Endothelial cell (in vitro differentiated cells): Measurements from ENCODE around the gene SLC36A3. TPM values are rescaled to one million over a fixed set of nuclear protein-coding genes. Genes with fewer than 3 reads are reported as not detected.
"Not testable (repeated sequence)": the region's sequence is repeated elsewhere in the genome, so short reads cannot be mapped to it uniquely, and the experiment has no call there.

Experiments
- DNase-seq: peaks from one replicate; pipeline ENCODE4 v3.0.0; 2021; ENCODE audit warnings: low spot score
- H3K27ac Mint-ChIP-seq: one replicate; pipeline ENCODE4 v1.8.0; 2021; ENCODE audit warnings: mixed read lengths, inconsistent platforms; ENCODE audit not compliant: unreplicated experiment
- H3K27me3 Mint-ChIP-seq: one replicate; pipeline ENCODE4 v1.8.0; 2021; ENCODE audit warnings: mild to moderate bottlenecking, moderate library complexity, mixed read lengths, inconsistent platforms; ENCODE audit not compliant: unreplicated experiment
- H3K36me3 Mint-ChIP-seq: one replicate; pipeline ENCODE4 v1.8.0; 2021; ENCODE audit warnings: mild to moderate bottlenecking, low read depth, mixed read lengths, inconsistent platforms; ENCODE audit not compliant: unreplicated experiment
- H3K4me1 Mint-ChIP-seq: one replicate; pipeline ENCODE4 v1.8.0; 2021; ENCODE audit warnings: mild to moderate bottlenecking, mixed read lengths, inconsistent platforms; ENCODE audit not compliant: unreplicated experiment
- H3K4me3 Mint-ChIP-seq: one replicate; pipeline ENCODE4 v1.8.0; 2021; ENCODE audit warnings: mild to moderate bottlenecking, mixed read lengths, inconsistent platforms; ENCODE audit not compliant: unreplicated experiment
- H3K9me3 Mint-ChIP-seq: one replicate; pipeline ENCODE4 v1.8.0; 2021; ENCODE audit warnings: mixed read lengths, inconsistent platforms; ENCODE audit not compliant: unreplicated experiment
- total RNA-seq: library from RNA; stranded (reverse); fragmentation: NEBNext Ultra II Directional; extraction: Animal tissue kit (Norgen Biotek cat#: 25700); gene quantifications from one replicate; pipeline ENCODE4 v1.2.1, GENCODE V29; 2021; ENCODE audit not compliant: unreplicated experiment
- TF ChIP-seq, protein P1 (sequence below): fragments of 200-600 bp; sonication (generic); IDR thresholded peaks from one replicate; pipeline ENCODE4 v1.5.0; 2021; ENCODE audit warnings: antibody characterized with exemption; ENCODE audit not compliant: unreplicated experiment

SLC36A3 gene
- total RNA-seq, 1 donor from 2014 or later: not detected

DNA sequence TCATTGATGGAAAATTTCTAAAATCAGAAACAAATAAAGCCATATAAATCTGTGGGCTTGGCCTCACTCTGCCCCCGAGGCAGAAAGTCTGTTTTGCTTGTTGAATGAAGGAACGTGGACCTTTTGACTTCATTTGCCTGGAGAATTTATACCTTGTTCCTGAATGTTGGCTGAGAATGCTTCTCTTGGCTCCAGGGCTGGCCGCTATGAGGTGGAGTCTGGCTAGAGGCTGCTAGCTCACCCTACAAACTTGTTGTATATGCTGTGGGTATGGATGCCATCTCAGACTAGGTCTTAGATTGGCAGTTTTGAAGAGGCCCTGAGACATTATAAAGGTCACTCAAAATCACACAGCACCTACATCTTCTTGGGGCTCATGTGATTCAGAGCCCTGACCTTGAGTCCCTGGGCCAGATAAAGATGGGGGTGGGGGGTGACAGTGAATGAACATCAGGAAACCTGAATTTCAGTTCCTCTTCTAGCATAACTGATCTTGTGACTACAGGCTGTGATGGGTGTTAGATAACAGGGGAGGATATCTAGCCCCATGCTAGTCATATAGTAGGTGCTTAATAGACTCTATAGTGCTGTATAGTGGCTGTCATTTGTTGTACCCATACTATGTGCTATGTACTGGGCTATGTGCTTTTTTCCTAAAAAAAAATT is 47.8 kb downstream of the SLC36A3 start:
- no peak for DNase-seq
- Mint-ChIP-seq H3K27me3 (peaks cover 7% of the 10 kb centered on the region), H3K4me1 (peaks cover 15% of the 10 kb centered on the region), H3K36me3 (no peaks in the 10 kb centered on the region), H3K4me3 (no peak overlapping the region), H3K9me3 (no peaks in the 10 kb centered on the region), H3K27ac (no peak overlapping the region)
- TF ChIP-seq, protein P1, sequence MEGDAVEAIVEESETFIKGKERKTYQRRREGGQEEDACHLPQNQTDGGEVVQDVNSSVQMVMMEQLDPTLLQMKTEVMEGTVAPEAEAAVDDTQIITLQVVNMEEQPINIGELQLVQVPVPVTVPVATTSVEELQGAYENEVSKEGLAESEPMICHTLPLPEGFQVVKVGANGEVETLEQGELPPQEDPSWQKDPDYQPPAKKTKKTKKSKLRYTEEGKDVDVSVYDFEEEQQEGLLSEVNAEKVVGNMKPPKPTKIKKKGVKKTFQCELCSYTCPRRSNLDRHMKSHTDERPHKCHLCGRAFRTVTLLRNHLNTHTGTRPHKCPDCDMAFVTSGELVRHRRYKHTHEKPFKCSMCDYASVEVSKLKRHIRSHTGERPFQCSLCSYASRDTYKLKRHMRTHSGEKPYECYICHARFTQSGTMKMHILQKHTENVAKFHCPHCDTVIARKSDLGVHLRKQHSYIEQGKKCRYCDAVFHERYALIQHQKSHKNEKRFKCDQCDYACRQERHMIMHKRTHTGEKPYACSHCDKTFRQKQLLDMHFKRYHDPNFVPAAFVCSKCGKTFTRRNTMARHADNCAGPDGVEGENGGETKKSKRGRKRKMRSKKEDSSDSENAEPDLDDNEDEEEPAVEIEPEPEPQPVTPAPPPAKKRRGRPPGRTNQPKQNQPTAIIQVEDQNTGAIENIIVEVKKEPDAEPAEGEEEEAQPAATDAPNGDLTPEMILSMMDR: no peak

DNA sequence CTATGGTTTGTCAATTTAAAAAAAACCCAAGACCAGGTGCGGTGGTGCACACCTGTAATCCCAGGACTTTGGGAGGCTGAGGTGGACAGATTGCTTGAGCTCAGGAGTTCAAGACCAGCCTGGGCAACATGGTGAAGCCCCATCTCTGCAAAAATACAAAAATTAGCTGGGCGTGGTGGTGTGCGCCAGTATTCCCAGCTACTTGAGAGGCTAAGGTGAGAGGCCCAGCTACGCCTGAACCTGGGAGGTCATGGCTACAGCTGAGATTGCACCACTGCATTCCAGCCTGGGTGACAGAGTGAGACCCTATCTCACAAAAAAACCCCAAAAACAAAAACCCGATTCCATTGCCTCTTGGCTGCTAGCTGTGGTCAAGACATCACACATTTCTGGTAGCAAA is 48.6 kb downstream of the SLC36A3 start:
- H3K27ac Mint-ChIP-seq, H3K36me3 Mint-ChIP-seq, DNase-seq, H3K27me3 Mint-ChIP-seq, H3K9me3 Mint-ChIP-seq, H3K4me3 Mint-ChIP-seq: not testable (repeated sequence)
- H3K4me1 Mint-ChIP-seq: peaks cover 15% of the 10 kb centered on the region

DNA sequence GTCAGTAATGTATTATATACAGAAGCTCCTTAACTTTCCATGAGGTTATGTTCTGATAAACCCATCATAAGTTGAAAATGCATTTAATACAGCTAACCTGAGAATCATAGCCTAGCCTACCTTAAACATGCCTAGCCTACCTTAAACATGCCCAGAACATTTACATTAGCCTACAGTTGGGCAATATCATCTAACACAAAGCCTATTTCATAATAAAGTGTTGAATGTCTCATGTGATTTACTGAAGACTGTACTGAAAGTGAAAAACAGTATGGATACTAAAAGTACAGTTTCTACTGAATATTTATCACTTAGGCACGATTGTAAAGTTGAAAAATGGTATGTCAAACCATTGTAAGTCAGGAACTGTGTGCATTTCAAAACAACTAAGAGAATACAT is 49.0 kb downstream of the SLC36A3 start:
- H3K27ac Mint-ChIP-seq: no peak overlapping the region

DNA sequence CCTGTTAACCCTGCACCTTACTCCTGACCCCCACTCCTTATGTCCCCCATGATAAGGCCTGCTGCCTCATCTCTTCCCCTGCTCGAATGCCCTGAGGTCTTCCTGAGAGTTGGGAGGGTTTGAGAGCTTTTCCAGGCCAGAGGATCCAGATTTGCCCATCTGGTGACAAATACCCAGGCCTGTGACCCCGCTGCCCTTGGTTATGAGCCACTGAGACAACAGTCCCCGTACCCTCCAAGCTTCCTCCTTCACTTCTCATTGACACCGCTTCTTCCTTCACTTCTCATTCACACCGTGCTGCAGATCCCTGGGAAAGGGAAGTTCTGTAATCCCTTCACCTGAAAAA is 50.0 kb downstream of the SLC36A3 start:
- H3K9me3 Mint-ChIP-seq: no peaks in the 10 kb centered on the region
- H3K4me3 Mint-ChIP-seq: peak overlapping the region; percentile 83
- peaks cover 12% of the 10 kb centered on the region for H3K4me1 Mint-ChIP-seq
- peak overlapping the region; percentile 2 for H3K27ac Mint-ChIP-seq
- H3K36me3 Mint-ChIP-seq: no peaks in the 10 kb centered on the region
- H3K27me3 Mint-ChIP-seq: peaks cover 4% of the 10 kb centered on the region
- peak; percentile 8 for DNase-seq
- TF ChIP-seq, protein P1: no peak

More for the DNA sequence above, 49.0 kb downstream of the SLC36A3 start:
- H3K27me3 Mint-ChIP-seq: peaks cover 7% of the 10 kb centered on the region
- H3K9me3 Mint-ChIP-seq: no peaks in the 10 kb centered on the region
- DNase-seq: no peak
- peaks cover 15% of the 10 kb centered on the region for H3K4me1 Mint-ChIP-seq
- TF ChIP-seq, protein P1: no peak
- H3K4me3 Mint-ChIP-seq: no peak overlapping the region
- no peaks in the 10 kb centered on the region for H3K36me3 Mint-ChIP-seq

DNA sequence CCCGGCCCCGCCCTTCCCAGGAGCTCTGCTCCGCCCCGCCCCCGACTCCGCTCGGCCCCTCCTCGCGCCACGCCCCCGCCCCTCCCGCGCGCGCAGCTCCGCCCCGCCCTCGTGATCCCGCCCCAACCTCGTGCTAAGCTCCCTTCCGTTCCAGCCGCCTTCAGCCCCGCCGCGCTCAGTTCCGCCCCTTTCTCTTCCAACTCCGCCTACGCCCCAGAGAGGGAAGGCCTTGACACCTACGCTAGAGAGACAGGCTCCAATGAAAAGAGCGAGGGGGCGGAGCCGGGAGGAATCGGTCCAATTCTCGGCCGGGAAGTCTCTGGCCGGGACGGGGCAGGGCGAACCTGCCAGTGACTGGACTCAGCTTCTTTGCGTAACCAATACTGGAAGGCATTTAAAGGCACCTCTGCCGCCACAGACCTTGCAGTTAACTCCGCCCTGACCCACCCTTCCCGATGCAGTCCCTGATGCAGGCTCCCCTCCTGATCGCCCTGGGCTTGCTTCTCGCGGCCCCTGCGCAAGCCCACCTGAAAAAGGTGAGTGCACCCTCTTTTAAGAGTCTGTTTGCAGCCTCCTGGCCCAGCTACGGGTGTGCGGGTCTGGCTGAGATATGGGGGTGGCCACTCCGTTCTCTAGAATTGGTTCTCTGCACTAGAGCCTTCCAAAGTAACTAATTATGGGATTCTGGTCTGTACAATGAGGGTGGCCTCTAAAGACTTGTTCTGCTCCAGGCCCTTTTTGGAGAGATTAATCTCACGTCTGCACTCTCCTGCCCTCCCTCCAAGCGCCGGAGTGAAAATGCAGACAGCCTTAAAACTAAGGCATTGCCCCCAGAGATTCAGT is 50.6 kb downstream of the SLC36A3 start, which contains the start of gene GM2A:
Gene GM2A (plus strand): TSS at position 424 of the 843 bp plus-strand sequence. CDS start 32 bp downstream, at position 456.
- TF ChIP-seq, protein P1: no peak
- Mint-ChIP-seq H3K9me3 (no peaks in the 10 kb centered on the region), H3K27ac (peak within 1 kb of the TSS; percentile 2), H3K27me3 (peaks cover 4% of the 10 kb centered on the region), H3K4me1 (peaks cover 12% of the 10 kb centered on the region), H3K36me3 (no peaks in the 10 kb centered on the region), H3K4me3 (peak within 1 kb of the TSS; percentile 83)
- peak; percentile 97 for DNase-seq
